ENCODE measurements around the gene UBE2R2. TPM values are rescaled to one million over a fixed set of nuclear protein-coding genes. Genes with fewer than 3 reads are reported as not detected.
"Not testable (repeated sequence)": the region's sequence is repeated elsewhere in the genome, so short reads cannot be mapped to it uniquely, and the experiment has no call there.

The UBE2R2 gene
- total RNA-seq, 3 donors from 2014 or later = 25.9 to 31.9 (median 26.6) TPM

DNA sequence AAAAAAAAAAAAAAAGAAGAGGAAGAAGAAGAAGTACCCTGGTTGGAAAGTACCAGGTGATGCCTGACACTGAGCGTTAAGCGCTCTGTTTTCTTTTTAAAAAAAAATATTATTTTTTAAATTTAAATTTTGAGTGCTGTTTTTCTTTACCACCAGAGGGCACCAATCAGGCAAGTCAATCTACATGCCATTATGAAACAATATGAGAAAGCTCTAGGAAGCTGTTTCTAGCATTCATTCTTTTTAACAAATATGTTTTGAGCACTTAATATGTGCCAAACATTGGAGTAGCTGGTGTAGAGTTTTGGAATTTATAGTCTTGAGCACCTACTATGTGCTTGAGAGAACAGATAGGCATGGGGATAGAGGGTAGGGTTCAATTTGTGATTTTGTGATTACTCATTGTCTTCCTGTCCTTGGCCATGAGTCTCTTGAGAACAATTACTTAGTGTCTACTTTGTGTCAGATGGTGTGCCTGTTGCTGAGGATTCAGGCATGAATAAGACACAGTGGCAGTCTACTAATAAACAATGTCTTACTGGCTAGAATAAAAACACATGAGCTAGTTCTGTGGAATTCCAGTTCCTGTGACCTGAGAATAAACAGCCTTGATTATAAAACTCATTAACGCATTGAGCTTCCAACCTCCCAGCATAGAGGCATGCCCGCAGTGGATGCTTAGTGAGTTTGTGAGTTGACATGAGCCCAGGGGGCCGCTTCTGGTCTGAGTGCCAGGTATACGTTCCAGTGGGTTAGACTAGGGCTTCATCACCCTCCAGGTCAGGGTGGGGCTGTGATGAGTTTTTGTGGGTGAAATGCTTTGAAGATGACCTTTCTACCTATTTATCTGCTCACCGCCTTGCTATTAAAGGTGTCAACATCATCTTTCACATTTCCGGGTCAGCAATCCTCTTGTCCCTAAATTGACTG is 3.0 kb upstream of the UBE2R2 start:
- Mint-ChIP-seq H3K36me3 (ENCODE audit: insufficient read depth) (no peaks in the 10 kb centered on the region), H3K27me3 (ENCODE audit: low read depth) (no peaks in the 10 kb centered on the region), H3K4me1 (ENCODE audit: low read depth) (peaks cover 34% of the 10 kb centered on the region), H3K9me3 (no peaks in the 10 kb centered on the region), H3K4me3 (no peak overlapping the region)
- DNase-seq = no peak
- ATAC-seq = no peak

DNA sequence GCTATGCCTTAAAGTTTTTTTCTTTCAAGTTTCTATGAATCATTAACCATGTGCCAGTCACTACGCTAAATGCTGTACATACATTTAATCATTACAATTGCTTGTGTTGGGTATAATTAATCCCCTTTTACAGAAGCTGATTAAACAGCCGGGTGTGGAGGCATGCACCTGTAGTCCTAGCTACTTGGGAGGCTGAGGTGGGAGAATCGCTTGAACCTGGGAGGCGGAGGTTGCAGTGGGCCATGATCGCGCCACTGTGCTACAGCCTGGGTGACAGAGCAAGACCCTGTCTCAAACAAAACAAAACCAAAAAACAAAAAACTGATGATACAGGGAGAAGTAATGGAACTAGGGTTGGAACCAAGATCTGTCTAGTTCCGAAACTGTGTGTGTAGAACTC is 1.2 kb upstream of the UBE2R2 start:
- H3K4me1 Mint-ChIP-seq (ENCODE audit: low read depth) = peaks cover 48% of the 10 kb centered on the region
- no peaks in the 10 kb centered on the region for H3K9me3 Mint-ChIP-seq
- no peaks in the 10 kb centered on the region for H3K27me3 Mint-ChIP-seq (ENCODE audit: low read depth)
- no peaks in the 10 kb centered on the region for H3K36me3 Mint-ChIP-seq (ENCODE audit: insufficient read depth)
- H3K4me3 Mint-ChIP-seq = peak overlapping the region; percentile 84
- ATAC-seq (no peak), DNase-seq (no peak)

DNA sequence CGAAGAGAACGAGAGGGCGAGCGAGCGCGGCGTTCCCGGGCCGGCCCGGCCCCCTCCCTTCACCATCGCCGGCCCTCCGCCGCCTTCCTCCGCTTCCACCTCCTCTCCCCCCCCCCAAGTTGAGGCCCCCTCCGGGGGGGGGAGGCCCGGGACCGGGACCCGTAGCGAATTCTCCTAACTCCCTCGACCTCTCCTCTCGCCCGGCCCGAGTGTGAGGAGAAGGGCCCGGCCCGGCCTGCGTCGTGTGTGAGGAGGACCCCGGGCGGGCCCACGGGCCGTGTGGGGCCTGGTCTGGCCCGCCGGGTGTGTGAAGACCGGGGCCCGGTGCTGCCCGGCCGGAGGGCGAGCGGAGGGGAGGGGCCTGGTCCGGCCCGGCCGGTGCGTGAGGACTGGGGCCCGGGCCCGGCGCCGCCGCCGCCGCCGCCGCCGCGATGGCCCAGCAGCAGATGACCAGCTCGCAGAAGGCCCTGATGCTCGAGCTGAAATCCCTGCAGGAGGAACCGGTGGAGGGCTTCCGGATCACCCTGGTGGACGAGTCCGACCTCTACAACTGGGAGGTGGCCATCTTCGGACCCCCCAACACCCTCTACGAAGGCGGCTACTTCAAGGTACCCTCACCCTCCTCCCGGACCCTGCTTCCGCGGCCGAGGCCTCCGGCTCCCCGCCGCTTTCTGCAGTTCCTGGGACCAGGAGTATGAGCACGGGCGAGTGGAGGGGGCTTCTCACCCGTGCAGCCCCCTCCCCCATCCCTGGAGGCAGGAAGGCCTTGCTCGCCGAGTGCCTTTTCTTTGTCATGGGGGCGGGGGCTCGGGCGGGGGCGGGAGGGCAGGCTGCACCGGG is 587 bp downstream of the UBE2R2 start:
- ATAC-seq = peak; percentile 12 to 17
- Mint-ChIP-seq H3K4me1 (ENCODE audit: low read depth) (peaks cover 54% of the 10 kb centered on the region), H3K4me3 (peak overlapping the region; percentile 87), H3K27me3 (ENCODE audit: low read depth) (no peaks in the 10 kb centered on the region), H3K36me3 (ENCODE audit: insufficient read depth) (no peaks in the 10 kb centered on the region), H3K9me3 (no peaks in the 10 kb centered on the region)
- peak; percentile 35 for DNase-seq

DNA sequence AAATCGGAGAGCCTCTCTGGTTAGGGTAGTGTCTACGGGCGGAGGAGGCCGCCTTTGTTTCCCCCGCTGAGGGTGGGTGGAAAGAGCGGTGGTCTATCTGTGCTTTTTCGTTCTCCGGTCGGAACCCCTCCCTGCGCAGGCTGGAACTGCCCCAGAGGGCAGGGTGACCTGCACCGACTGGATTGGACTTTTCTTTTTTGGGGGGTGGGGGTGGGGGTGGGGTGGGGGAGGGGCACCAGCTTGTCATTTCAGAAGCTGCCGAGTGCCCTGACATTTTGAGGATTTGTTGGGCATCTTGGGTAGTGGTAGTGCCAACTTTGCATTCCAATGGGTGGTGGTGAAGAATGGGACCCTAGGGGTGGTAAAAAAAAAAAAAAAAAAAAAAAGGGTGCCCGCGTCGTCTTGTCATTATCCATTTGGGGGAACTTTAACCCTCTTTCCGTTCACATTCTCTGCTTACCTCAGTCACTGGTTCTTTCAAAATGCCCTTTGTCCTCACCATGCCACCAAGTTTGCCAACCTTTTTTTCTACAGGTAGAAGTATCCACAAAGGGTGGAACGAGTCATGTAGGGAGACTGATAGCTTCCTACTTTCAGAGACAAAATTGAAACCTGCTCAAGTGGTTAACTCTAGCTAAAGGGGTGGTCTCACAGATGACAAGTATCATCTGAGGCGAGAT is 1.3 kb downstream of the UBE2R2 start:
- H3K36me3 Mint-ChIP-seq (ENCODE audit: insufficient read depth) = no peaks in the 10 kb centered on the region
- H3K4me1 Mint-ChIP-seq (ENCODE audit: low read depth) = peaks cover 54% of the 10 kb centered on the region
- H3K4me3 Mint-ChIP-seq = peak overlapping the region; percentile 87
- no peaks in the 10 kb centered on the region for H3K9me3 Mint-ChIP-seq
- no peaks in the 10 kb centered on the region for H3K27me3 Mint-ChIP-seq (ENCODE audit: low read depth)
- ATAC-seq (peak; percentile 5 to 10), DNase-seq (no peak)

GRCh38 chr9:33818847-33819500 is 2.0 kb downstream of the UBE2R2 start:
- DNase-seq = no peak
- peaks cover 54% of the 10 kb centered on the region for H3K4me1 Mint-ChIP-seq (ENCODE audit: low read depth)

DNA sequence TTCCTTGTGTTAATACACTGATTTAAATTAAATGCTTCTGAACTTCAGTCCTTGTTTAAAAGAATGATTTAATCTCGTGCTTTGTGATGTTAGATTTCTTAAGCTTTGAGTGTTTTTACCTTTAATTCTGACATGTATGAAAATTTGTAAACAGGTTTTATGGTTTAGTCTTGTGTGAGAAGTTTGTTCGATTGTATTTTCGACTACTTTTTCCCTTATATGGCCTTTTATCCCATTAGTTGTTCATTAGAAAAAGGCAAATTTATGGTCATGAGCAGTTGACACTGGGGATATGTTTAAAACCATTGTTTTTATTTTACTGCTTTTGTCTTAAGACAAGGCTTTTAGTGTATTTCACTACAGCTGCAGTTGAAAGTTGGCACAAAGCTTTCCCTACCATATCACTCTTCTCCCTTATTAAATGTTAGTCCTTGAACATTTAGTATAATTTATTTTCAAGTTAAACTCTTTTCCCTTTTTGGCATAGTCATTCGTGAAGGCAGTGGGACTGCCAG is 3.3 kb downstream of the UBE2R2 start:
- Mint-ChIP-seq H3K9me3 (no peaks in the 10 kb centered on the region), H3K4me3 (peak overlapping the region; percentile 87), H3K27me3 (ENCODE audit: low read depth) (no peaks in the 10 kb centered on the region), H3K36me3 (ENCODE audit: insufficient read depth) (no peaks in the 10 kb centered on the region), H3K4me1 (ENCODE audit: low read depth) (peaks cover 44% of the 10 kb centered on the region)
- no peak for ATAC-seq
- no peak for DNase-seq

More at GRCh38 chr9:33818847-33819500, 2.0 kb downstream of the UBE2R2 start:
- Mint-ChIP-seq H3K4me3 (peak overlapping the region; percentile 87), H3K9me3 (no peaks in the 10 kb centered on the region), H3K27me3 (ENCODE audit: low read depth) (no peaks in the 10 kb centered on the region), H3K36me3 (ENCODE audit: insufficient read depth) (no peaks in the 10 kb centered on the region)
- no peak for ATAC-seq

DNA sequence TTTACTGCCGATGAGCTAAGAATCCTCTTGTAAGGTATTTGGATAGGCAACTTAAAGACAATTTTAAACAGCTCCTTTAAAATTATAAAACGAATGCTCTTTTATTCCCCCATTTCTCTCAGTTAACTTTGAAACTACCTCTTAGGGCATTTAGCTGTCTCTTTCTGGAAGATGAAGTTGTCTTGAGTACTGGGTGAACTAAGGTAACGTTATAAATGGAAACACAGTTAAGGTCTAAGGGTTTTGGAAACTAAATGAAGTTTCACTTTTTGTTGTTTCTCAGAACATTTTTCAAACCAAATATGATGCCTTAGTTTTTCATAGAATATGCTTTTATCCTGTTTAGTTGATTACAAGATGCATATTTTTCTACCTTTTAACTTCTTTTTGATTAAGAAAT is 6.8 kb downstream of the UBE2R2 start:
- peaks cover 3% of the 10 kb centered on the region for H3K36me3 Mint-ChIP-seq (ENCODE audit: insufficient read depth)
- no peaks in the 10 kb centered on the region for H3K27me3 Mint-ChIP-seq (ENCODE audit: low read depth)
- H3K9me3 Mint-ChIP-seq = no peaks in the 10 kb centered on the region
- no peak overlapping the region for H3K4me3 Mint-ChIP-seq
- DNase-seq = no peak
- peaks cover 29% of the 10 kb centered on the region for H3K4me1 Mint-ChIP-seq (ENCODE audit: low read depth)
- ATAC-seq = no peak

DNA sequence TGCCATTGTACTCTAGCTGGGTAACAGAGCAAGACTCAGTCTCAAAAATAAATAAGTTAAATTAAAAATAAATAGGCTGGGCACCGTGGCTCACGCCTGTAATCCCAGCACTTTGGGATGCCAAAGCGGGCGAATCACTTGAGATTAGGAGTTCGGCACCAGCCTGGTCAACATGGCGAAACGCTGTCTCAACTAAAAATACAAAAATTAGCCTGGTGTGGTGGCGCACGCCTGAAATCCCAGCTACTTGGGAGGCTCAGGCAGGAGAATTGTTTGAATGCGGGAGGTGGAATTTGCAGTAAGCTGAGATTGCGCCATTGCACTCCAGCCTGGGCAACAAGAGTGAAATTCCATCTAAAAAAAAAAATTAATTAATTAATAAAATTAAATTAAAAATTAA is 10.3 kb downstream of the UBE2R2 start:
- H3K9me3 Mint-ChIP-seq; ATAC-seq; DNase-seq; H3K4me1 Mint-ChIP-seq (ENCODE audit: low read depth); H3K4me3 Mint-ChIP-seq; H3K27me3 Mint-ChIP-seq (ENCODE audit: low read depth); H3K36me3 Mint-ChIP-seq (ENCODE audit: insufficient read depth): not testable (repeated sequence)

DNA sequence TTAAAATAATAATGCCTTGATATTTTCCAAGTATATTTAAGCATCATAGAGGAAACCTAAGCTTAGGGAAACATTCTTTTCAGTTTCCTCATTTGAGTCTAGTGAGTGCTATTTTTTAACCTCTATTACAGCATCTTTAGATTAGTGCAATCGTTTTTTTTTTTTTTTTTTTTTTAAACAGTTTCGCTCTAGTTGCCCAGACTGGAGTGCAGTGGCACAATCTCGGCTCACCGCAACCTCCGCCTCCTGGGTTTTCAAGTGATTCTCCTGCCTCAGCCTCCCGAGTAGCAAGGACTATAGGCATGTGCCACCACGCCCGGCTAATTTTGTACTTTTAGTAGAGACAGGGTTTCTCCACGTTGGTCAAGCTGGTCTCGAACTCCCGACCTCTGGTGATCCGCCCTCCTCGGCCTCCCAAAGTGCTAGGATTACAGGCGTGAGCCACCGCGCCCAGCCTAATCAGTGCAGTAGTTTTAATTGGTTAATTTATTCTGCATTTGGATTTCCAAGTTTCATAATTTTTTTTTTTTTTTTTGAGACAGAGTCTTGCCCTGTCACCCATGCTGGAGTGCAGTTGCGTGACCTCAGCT is 12.8 kb downstream of the UBE2R2 start:
- H3K27me3 Mint-ChIP-seq (ENCODE audit: low read depth); H3K4me1 Mint-ChIP-seq (ENCODE audit: low read depth); H3K36me3 Mint-ChIP-seq (ENCODE audit: insufficient read depth); DNase-seq; ATAC-seq; H3K4me3 Mint-ChIP-seq; H3K9me3 Mint-ChIP-seq: not testable (repeated sequence)

DNA sequence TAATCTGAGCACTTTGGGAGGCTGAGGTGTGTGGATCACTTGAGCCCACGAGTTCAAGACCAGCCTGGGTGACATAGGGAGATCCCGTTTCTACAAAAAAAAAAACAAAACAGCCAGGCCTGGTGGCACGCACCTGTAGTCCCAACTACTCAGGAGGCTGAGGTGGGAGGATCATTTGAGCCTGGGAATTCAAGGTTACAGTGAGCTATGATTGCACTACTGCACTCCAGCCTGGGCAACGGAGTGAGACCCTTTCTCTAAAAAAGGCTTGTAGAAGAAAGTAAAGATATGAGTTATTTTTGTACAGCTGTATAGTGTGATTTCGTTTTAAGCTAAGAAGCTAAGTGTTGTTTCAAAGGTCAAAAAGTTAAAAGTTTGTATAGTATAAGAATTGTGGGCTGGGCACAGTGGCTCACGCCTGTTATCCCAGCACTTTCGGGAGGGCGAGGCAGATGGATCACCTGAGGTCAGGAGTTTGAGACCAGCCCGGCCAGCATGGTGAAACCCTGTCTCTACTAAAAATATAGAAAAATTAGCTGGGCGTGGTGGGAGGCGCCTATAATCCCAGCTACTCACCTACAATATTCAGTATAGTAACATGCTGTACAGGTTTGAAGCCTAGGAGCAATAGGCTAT is 18.8 kb downstream of the UBE2R2 start:
- no peak overlapping the region for H3K4me3 Mint-ChIP-seq
- H3K36me3 Mint-ChIP-seq (ENCODE audit: insufficient read depth) = peaks cover 3% of the 10 kb centered on the region
- H3K9me3 Mint-ChIP-seq = no peaks in the 10 kb centered on the region
- no peak for DNase-seq
- H3K27me3 Mint-ChIP-seq (ENCODE audit: low read depth) = no peaks in the 10 kb centered on the region
- peaks cover 43% of the 10 kb centered on the region for H3K4me1 Mint-ChIP-seq (ENCODE audit: low read depth)
- peak in 1 of 2 donors; percentile 6 for ATAC-seq

DNA sequence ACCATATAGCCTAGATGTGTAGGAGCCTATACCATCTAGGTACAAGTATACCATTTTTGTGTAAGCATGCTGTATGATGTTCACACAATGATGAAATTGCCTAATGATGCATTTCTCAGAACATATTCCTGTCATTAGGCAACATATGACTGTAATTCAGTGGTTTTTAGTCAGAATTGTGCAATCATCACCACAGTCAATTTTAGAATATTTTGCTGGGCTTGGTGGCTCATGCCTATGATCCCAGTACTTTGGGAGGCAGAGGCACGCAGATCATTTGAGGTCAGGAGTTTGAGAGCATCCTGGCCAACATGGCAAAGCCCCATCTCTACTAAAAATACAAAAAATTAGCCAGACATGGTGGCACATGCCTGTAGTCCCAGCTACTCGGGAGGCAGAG is 19.3 kb downstream of the UBE2R2 start:
- H3K36me3 Mint-ChIP-seq (ENCODE audit: insufficient read depth); DNase-seq; H3K4me3 Mint-ChIP-seq; H3K9me3 Mint-ChIP-seq; H3K27me3 Mint-ChIP-seq (ENCODE audit: low read depth): not testable (repeated sequence)
- peak; percentile 94 to 97 for ATAC-seq
- peaks cover 44% of the 10 kb centered on the region for H3K4me1 Mint-ChIP-seq (ENCODE audit: low read depth)

- peaks cover 51% of the 10 kb centered on the region for H3K4me1 Mint-ChIP-seq (ENCODE audit: low read depth)
- H3K36me3 Mint-ChIP-seq (ENCODE audit: insufficient read depth) = peaks cover 3% of the 10 kb centered on the region
- no peaks in the 10 kb centered on the region for H3K27me3 Mint-ChIP-seq (ENCODE audit: low read depth)
- H3K4me3 Mint-ChIP-seq = no peak overlapping the region
- ATAC-seq (no peak), DNase-seq (no peak)
- no peaks in the 10 kb centered on the region for H3K9me3 Mint-ChIP-seq
Measured at GRCh38 chr9:33837138-33837537, 20.2 kb downstream of the UBE2R2 start.

GRCh38 chr9:33840381-33840780 is 23.4 kb downstream of the UBE2R2 start:
- no peak for DNase-seq
- Mint-ChIP-seq H3K4me1 (ENCODE audit: low read depth) (peaks cover 51% of the 10 kb centered on the region), H3K4me3 (no peak overlapping the region), H3K9me3 (no peaks in the 10 kb centered on the region), H3K27me3 (ENCODE audit: low read depth) (no peaks in the 10 kb centered on the region), H3K36me3 (ENCODE audit: insufficient read depth) (no peaks in the 10 kb centered on the region)
- ATAC-seq = no peak
